ENCODE measurements around the gene MIGA2. TPM values are rescaled to one million over a fixed set of nuclear protein-coding genes. Genes with fewer than 3 reads are reported as not detected.

Gene MIGA2
- total and polyA plus RNA-seq, 4 experiments from 2014 or later, result 6.6 to 84.2 (median 46.1) TPM

- Mint-ChIP-seq H3K4me3 (peak overlapping the region; percentile 12 to 92 (median 49)), H3K27ac (peak overlapping the region in 4 of 7 donors; percentile 17 to 65 (median 33)), H3K9me3 (peaks cover 0 to 4% (median 0%) of the 10 kb centered on the region in 8 donors), H3K27me3 (no peaks in the 10 kb centered on the region), H3K4me1 (peaks cover 6 to 39% (median 25%) of the 10 kb centered on the region in 4 donors), H3K36me3 (peaks cover 0 to 3% of the 10 kb centered on the region in 2 donors)
- intact Hi-C loops (cut with micrococcal nuclease), result no loop called here
- H3K27ac ChIP-seq (ENCODE audit: low read depth, low read length), result no peak overlapping the region
- peaks cover 31% of the 10 kb centered on the region for H3K4me1 ChIP-seq (ENCODE audit: insufficient read depth, low read length)
- POLR2A ChIA-PET (ENCODE audit: partially characterized antibody), result interaction anchor here (1.2 kb wide), 2 partner anchors 10 to 32 kb away, joined by 3 read pairs; partner anchors contain the start of genes CRAT and PTPA
- H3K27me3 ChIP-seq (ENCODE audit: insufficient read depth, low read length), result no peaks in the 10 kb centered on the region
- CTCF ChIA-PET (ENCODE audit: partially characterized antibody), result interaction anchor here (0.6 to 2.5 kb wide), 2 partner anchors 53 to 663 kb away, joined by 3 to 5 read pairs; no protein-coding TSS in a partner anchor
- H3K4me3 ChIP-seq (ENCODE audit: low read length in 2 of 2), result no peak overlapping the region
- no peaks in the 10 kb centered on the region for H3K36me3 ChIP-seq (ENCODE audit: insufficient read depth, low read length)
- no peak for DNase-seq
- H3K9me3 ChIP-seq (ENCODE audit: control insufficient read depth in 1 of 2, low read length in 2 of 2), result no peaks in the 10 kb centered on the region
Observed at GRCh38 chr9:129078691-129079503, 42.5 kb downstream of the MIGA2 start.

DNA sequence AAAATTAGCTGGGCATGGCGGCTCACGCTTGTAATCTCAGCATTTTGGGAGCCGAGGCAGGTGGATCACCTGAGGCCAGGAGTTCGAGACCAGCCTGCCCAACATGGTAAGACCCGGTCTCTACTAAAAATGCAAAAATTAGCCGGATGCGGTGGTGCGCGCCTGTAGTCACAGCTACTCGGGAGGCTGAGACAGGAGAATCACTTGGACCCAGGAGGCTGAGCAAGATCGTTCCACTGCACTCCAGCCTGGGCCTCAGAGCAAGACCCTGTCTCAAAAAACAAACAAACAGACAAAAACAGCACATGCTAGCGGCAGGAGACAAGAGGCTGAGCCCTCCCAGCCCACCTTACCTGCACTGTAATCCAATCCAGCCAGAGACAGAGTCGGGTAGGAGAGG, 43.4 kb downstream of the MIGA2 start:
- H3K9me3 ChIP-seq (ENCODE audit: control insufficient read depth in 1 of 2, low read length in 2 of 2), result no peaks in the 10 kb centered on the region
- peaks cover 6 to 34% (median 23%) of the 10 kb centered on the region in 4 donors for H3K4me1 Mint-ChIP-seq
- no peak overlapping the region for H3K4me3 ChIP-seq (ENCODE audit: low read length in 2 of 2)
- no peak overlapping the region for H3K27ac ChIP-seq (ENCODE audit: low read depth, low read length)
- H3K4me1 ChIP-seq (ENCODE audit: insufficient read depth, low read length), result peaks cover 23% of the 10 kb centered on the region
- H3K27ac Mint-ChIP-seq, result peak overlapping the region in 5 of 7 donors; percentile 19 to 97 (median 87)
- H3K4me3 Mint-ChIP-seq, result peak overlapping the region; percentile 89 to 96 (median 92)
- no peak for DNase-seq
- H3K36me3 ChIP-seq (ENCODE audit: insufficient read depth, low read length), result no peaks in the 10 kb centered on the region
- POLR2A ChIA-PET (ENCODE audit: partially characterized antibody), result interaction anchor here (1.3 to 2.2 kb wide), 6 partner anchors 10 to 550 kb away, joined by 3 to 19 read pairs (median 8); partner anchors contain the start of genes MIGA2, SH3GLB2 and ZDHHC12
- no peaks in the 10 kb centered on the region for H3K27me3 Mint-ChIP-seq
- intact Hi-C loops (cut with micrococcal nuclease), result loop anchor here (2.0 kb wide), 1 partner anchor 51 kb away; the partner anchor contains the start of gene SH3GLB2
- peaks cover 0 to 4% (median 0%) of the 10 kb centered on the region in 8 donors for H3K9me3 Mint-ChIP-seq
- CTCF ChIA-PET (ENCODE audit: partially characterized antibody), result no interaction called here
- H3K27me3 ChIP-seq (ENCODE audit: insufficient read depth, low read length), result no peaks in the 10 kb centered on the region
- H3K36me3 Mint-ChIP-seq, result peaks cover 0 to 6% of the 10 kb centered on the region in 2 donors

DNA sequence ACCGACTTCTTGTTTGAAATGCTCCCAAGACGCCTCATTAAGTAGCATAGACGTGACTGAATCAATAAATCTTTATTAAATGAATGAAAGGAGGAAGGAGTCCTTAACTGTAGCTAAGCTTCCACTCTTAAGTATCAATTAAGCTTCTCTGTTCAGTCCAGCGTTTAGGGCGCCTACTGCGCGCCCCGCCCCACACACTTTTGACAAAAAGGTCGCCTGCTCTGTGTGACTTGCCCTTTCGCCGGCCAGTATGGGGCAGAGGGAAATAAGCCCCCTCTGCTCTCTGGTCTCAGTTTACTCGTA, 43.8 kb downstream of the MIGA2 start:
- Mint-ChIP-seq H3K4me1 (peaks cover 6 to 36% (median 24%) of the 10 kb centered on the region in 4 donors), H3K9me3 (peaks cover 0 to 4% (median 0%) of the 10 kb centered on the region in 8 donors), H3K27me3 (no peaks in the 10 kb centered on the region), H3K4me3 (peak overlapping the region; percentile 89 to 96 (median 92)), H3K27ac (peak overlapping the region; percentile 82 to 97 (median 88)), H3K36me3 (peaks cover 0 to 8% of the 10 kb centered on the region in 2 donors)
- H3K27me3 ChIP-seq (ENCODE audit: insufficient read depth, low read length), result no peaks in the 10 kb centered on the region
- H3K36me3 ChIP-seq (ENCODE audit: insufficient read depth, low read length), result peaks cover 4% of the 10 kb centered on the region
- H3K4me1 ChIP-seq (ENCODE audit: insufficient read depth, low read length), result peaks cover 23% of the 10 kb centered on the region
- no peak for DNase-seq
- intact Hi-C loops (cut with micrococcal nuclease), result loop anchor here (2.0 kb wide), 1 partner anchor 51 kb away; the partner anchor contains the start of gene SH3GLB2
- peak overlapping the region; percentile 75 to 84 for H3K4me3 ChIP-seq (ENCODE audit: low read length in 2 of 2)
- CTCF ChIA-PET (ENCODE audit: partially characterized antibody), result interaction anchor here (0.9 to 1.5 kb wide), 2 partner anchors 60 to 698 kb away, joined by 3 to 5 read pairs; no protein-coding TSS in a partner anchor
- H3K9me3 ChIP-seq (ENCODE audit: control insufficient read depth in 1 of 2, low read length in 2 of 2), result no peaks in the 10 kb centered on the region
- no peak overlapping the region for H3K27ac ChIP-seq (ENCODE audit: low read depth, low read length)
- POLR2A ChIA-PET (ENCODE audit: partially characterized antibody), result interaction anchor here (1.0 to 2.4 kb wide), 15 partner anchors 8 to 830 kb away, joined by 3 to 22 read pairs (median 4); partner anchors contain the start of genes CRAT, IER5L, MIGA2 and PTPA

DNA sequence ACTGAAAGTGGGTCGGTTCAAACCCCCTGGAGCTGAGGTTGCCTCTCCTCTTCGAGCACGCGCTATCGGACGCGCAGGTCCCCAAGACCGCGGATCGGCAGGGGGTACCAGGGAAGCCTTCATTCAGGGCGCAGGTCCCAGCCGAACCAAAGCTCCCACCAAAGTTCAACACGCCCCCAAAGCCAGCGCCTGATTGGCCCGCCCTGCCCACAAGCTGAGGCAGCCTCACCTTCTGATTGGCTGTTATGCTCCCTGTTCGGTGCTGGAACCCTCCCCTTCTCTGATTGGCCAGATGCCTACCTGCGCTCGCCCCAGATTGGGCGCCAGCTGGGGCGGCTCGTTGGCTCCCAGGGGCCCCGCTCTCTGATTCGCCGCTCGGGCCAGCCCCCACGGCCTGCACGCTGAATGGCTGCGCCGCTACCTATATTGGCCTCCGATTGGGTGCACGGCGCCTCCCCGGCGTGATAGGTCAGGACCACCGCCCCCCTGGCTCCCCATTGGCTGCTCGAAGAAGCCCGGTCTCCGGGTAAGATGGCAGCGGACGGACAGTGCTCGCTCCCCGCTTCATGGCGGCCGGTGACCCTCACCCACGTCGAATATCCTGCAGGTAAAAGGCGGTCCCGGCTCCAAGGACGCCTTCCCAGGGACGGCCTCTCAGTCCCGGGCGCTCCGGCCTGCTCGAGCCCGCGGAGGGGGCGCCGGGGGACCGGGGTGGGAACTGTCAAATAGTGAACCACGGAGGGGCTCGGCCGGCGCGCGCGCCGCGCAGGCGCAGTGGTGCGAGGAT, 44.4 kb downstream of the MIGA2 start, which contains the start of gene DOLPP1:
Gene DOLPP1 (plus strand): TSS at position 511 of the 787 bp plus-strand sequence. CDS start 21 bp downstream, at position 532.
- Mint-ChIP-seq H3K36me3 (peaks cover 0 to 8% of the 10 kb centered on the region in 2 donors), H3K9me3 (peaks cover 0 to 4% (median 0%) of the 10 kb centered on the region in 8 donors), H3K4me1 (peaks cover 6 to 37% (median 24%) of the 10 kb centered on the region in 4 donors), H3K27me3 (no peaks in the 10 kb centered on the region), H3K4me3 (peak within 1 kb of the TSS; percentile 89 to 96 (median 92)), H3K27ac (peak within 1 kb of the TSS; percentile 82 to 97 (median 90))
- POLR2A ChIA-PET (ENCODE audit: partially characterized antibody), result interaction anchor here (0.8 to 2.4 kb wide), 20 partner anchors 8 to 831 kb away, joined by 3 to 22 read pairs (median 4); partner anchors contain the start of genes CRAT, IER5L, MIGA2 and PTPA
- Histone ChIP-seq H3K27me3 (ENCODE audit: insufficient read depth, low read length) (no peaks in the 10 kb centered on the region), H3K4me1 (ENCODE audit: insufficient read depth, low read length) (peaks cover 23% of the 10 kb centered on the region), H3K27ac (ENCODE audit: low read depth, low read length) (peak within 1 kb of the TSS; percentile 69), H3K36me3 (ENCODE audit: insufficient read depth, low read length) (peaks cover 9% of the 10 kb centered on the region), H3K4me3 (ENCODE audit: low read length in 2 of 2) (peak within 1 kb of the TSS; percentile 75 to 88), H3K9me3 (ENCODE audit: control insufficient read depth in 1 of 2, low read length in 2 of 2) (no peaks in the 10 kb centered on the region)
- intact Hi-C loops (cut with micrococcal nuclease), result loop anchor here (1.0 to 2.0 kb wide), 3 partner anchors 31 to 52 kb away; partner anchors contain the start of genes MIGA2, PTPA and SH3GLB2
- CTCF ChIA-PET (ENCODE audit: partially characterized antibody), result interaction anchor here (0.9 to 1.5 kb wide), 2 partner anchors 59 to 698 kb away, joined by 3 to 5 read pairs; no protein-coding TSS in a partner anchor
- DNase-seq, result peak; percentile 99 to 100 (median 99)

DNA sequence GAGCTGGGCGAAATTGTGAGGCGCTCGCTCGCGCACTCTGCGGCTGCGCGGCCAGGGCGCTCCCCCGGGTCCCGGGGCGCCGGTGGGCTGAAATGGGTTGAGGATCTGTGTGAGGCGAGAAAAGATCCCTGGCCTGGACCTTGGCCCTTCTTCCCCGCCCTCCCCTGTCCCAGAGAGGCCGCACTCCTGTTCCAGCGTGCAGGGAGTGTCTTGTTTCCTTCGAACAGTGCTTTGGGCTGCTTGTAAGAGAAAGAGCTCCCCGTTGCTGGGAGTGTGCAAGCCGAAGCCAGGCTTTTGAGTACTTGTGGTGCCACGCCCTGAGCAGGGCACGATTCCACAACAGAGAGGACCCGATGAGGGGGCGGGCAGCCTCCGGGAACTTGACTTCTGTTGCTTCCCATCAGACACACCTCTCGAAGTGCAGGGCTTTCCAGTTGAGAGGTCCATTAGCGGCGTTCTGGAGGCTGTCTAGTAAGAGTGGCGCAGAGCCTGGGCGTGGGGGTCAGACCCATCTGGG, 45.0 kb downstream of the MIGA2 start:
- peaks cover 16% of the 10 kb centered on the region for H3K36me3 ChIP-seq (ENCODE audit: insufficient read depth, low read length)
- no peaks in the 10 kb centered on the region for H3K9me3 ChIP-seq (ENCODE audit: control insufficient read depth in 1 of 2, low read length in 2 of 2)
- peaks cover 23% of the 10 kb centered on the region for H3K4me1 ChIP-seq (ENCODE audit: insufficient read depth, low read length)
- ChIA-PET CTCF (ENCODE audit: partially characterized antibody) (interaction anchor here (1.5 kb wide), 1 partner anchor 59 kb away, joined by 5 read pairs; no protein-coding TSS in a partner anchor), POLR2A (ENCODE audit: partially characterized antibody) (interaction anchor here (0.8 to 2.4 kb wide), 18 partner anchors 9 to 831 kb away, joined by 3 to 22 read pairs (median 4); partner anchors contain the start of genes CRAT, MIGA2, PTPA and SH3GLB2)
- Mint-ChIP-seq H3K4me3 (peak overlapping the region; percentile 86 to 96 (median 92)), H3K4me1 (peaks cover 6 to 37% (median 24%) of the 10 kb centered on the region in 4 donors), H3K36me3 (peaks cover 0 to 8% of the 10 kb centered on the region in 2 donors), H3K27me3 (no peaks in the 10 kb centered on the region), H3K9me3 (peaks cover 0 to 4% (median 0%) of the 10 kb centered on the region in 8 donors), H3K27ac (peak overlapping the region; percentile 24 to 97 (median 75))
- no peaks in the 10 kb centered on the region for H3K27me3 ChIP-seq (ENCODE audit: insufficient read depth, low read length)
- intact Hi-C loops (cut with micrococcal nuclease), result loop anchor here (1.0 to 2.0 kb wide), 3 partner anchors 30 to 53 kb away; partner anchors contain the start of genes MIGA2, PTPA and SH3GLB2
- DNase-seq, result no peak
- peak overlapping the region; percentile 69 for H3K27ac ChIP-seq (ENCODE audit: low read depth, low read length)
- peak overlapping the region; percentile 75 to 88 for H3K4me3 ChIP-seq (ENCODE audit: low read length in 2 of 2)

- Mint-ChIP-seq H3K27me3 (no peaks in the 10 kb centered on the region), H3K27ac (no peak overlapping the region), H3K4me3 (peak overlapping the region in 1 of 8 donors; percentile 12), H3K36me3 (peaks cover 10 to 17% of the 10 kb centered on the region in 2 donors), H3K9me3 (peaks cover 0 to 2% (median 0%) of the 10 kb centered on the region in 8 donors), H3K4me1 (peaks cover 6 to 37% (median 24%) of the 10 kb centered on the region in 4 donors)
- intact Hi-C loops (cut with micrococcal nuclease), result no loop called here
- DNase-seq, result peak in 1 of 5 donors; percentile 6
- Histone ChIP-seq H3K4me1 (ENCODE audit: insufficient read depth, low read length) (peaks cover 23% of the 10 kb centered on the region), H3K36me3 (ENCODE audit: insufficient read depth, low read length) (peaks cover 29% of the 10 kb centered on the region), H3K9me3 (ENCODE audit: control insufficient read depth in 1 of 2, low read length in 2 of 2) (no peaks in the 10 kb centered on the region), H3K27me3 (ENCODE audit: insufficient read depth, low read length) (no peaks in the 10 kb centered on the region), H3K4me3 (ENCODE audit: low read length in 2 of 2) (no peak overlapping the region), H3K27ac (ENCODE audit: low read depth, low read length) (no peak overlapping the region)
- POLR2A ChIA-PET (ENCODE audit: partially characterized antibody), result interaction anchor here (0.5 kb wide), 1 partner anchor 119 kb away, joined by 3 read pairs; no protein-coding TSS in a partner anchor
- CTCF ChIA-PET (ENCODE audit: partially characterized antibody), result no interaction called here
Observed at GRCh38 chr9:129084087-129084486, 47.7 kb downstream of the MIGA2 start.

Measured in CD4-positive, alpha-beta memory T cell (primary cell).